Glutamatergic neuron (in vitro differentiated cells): ENCODE results near the gene SOCS2. TPM values are rescaled to one million over a fixed set of nuclear protein-coding genes. Genes with fewer than 3 reads are reported as not detected.

Experiments used
- DNase-seq: peaks from one replicate; pipeline ENCODE4 v3.0.0; 2022
- H3K27ac Mint-ChIP-seq: one replicate; pipeline ENCODE4 v1.8.0; 2020; ENCODE audit warnings: mild to moderate bottlenecking, mixed read lengths, inconsistent platforms; ENCODE audit not compliant: unreplicated experiment
- H3K27me3 Mint-ChIP-seq: one replicate; pipeline ENCODE4 v1.8.0; 2020; ENCODE audit warnings: mild to moderate bottlenecking, moderate library complexity, mixed read lengths, inconsistent platforms; ENCODE audit not compliant: unreplicated experiment
- H3K36me3 Mint-ChIP-seq: one replicate; pipeline ENCODE4 v1.8.0; 2020; ENCODE audit warnings: mild to moderate bottlenecking, mixed read lengths, inconsistent platforms; ENCODE audit not compliant: unreplicated experiment
- H3K4me1 Mint-ChIP-seq: one replicate; pipeline ENCODE4 v1.8.0; 2020; ENCODE audit warnings: mild to moderate bottlenecking, low read depth, mixed read lengths, inconsistent platforms; ENCODE audit not compliant: unreplicated experiment
- H3K4me3 Mint-ChIP-seq: one replicate; pipeline ENCODE4 v1.8.0; 2020; ENCODE audit warnings: mild to moderate bottlenecking, mixed read lengths, inconsistent platforms; ENCODE audit not compliant: unreplicated experiment
- H3K9me3 Mint-ChIP-seq: one replicate; pipeline ENCODE4 v1.8.0; 2020; ENCODE audit warnings: mild to moderate bottlenecking, moderate library complexity, mixed read lengths, inconsistent platforms; ENCODE audit not compliant: unreplicated experiment
- CTCF ChIP-seq: fragments of 200-600 bp; sonication (generic); IDR thresholded peaks from one replicate; pipeline ENCODE4 v1.5.0; 2021; ENCODE audit not compliant: partially characterized antibody, unreplicated experiment
- total RNA-seq: library from RNA; stranded (reverse); fragmentation: NEBNext Ultra II Directional; extraction: Animal tissue kit (Norgen Biotek cat#: 25700); gene quantifications from one replicate; pipeline ENCODE4 v1.2.1, GENCODE V29; 2021; ENCODE audit not compliant: unreplicated experiment

Gene SOCS2
- total RNA-seq, 1 donor from 2014 or later = 36.6 TPM

GRCh38 chr12:93578221-93578620 lies 5.7 kb downstream of the SOCS2 start:
- no peak for DNase-seq
- Mint-ChIP-seq H3K27ac (no peak overlapping the region), H3K4me1 (peaks cover 19% of the 10 kb centered on the region), H3K9me3 (peaks cover 3% of the 10 kb centered on the region), H3K27me3 (peaks cover 9% of the 10 kb centered on the region), H3K4me3 (no peak overlapping the region), H3K36me3 (no peaks in the 10 kb centered on the region)
- TF ChIP-seq CTCF = no peak

GRCh38 chr12:93580682-93581081 lies 8.2 kb downstream of the SOCS2 start:
- DNase-seq = no peak
- no peaks in the 10 kb centered on the region for H3K36me3 Mint-ChIP-seq
- peaks cover 10% of the 10 kb centered on the region for H3K4me1 Mint-ChIP-seq
- H3K9me3 Mint-ChIP-seq = no peaks in the 10 kb centered on the region
- no peak overlapping the region for H3K27ac Mint-ChIP-seq
- H3K4me3 Mint-ChIP-seq = no peak overlapping the region
- TF ChIP-seq CTCF = no peak
- H3K27me3 Mint-ChIP-seq = peaks cover 3% of the 10 kb centered on the region

- Mint-ChIP-seq H3K27ac (no peak overlapping the region), H3K9me3 (no peaks in the 10 kb centered on the region), H3K4me3 (no peak overlapping the region), H3K27me3 (peaks cover 3% of the 10 kb centered on the region), H3K4me1 (peaks cover 10% of the 10 kb centered on the region), H3K36me3 (no peaks in the 10 kb centered on the region)
- no peak for DNase-seq
- no peak for TF ChIP-seq CTCF
These were observed 8.9 kb downstream of the SOCS2 start for GRCh38 chr12:93581370-93581769.

- no peak overlapping the region for H3K27ac Mint-ChIP-seq
- no peaks in the 10 kb centered on the region for H3K9me3 Mint-ChIP-seq
- no peak for DNase-seq
- H3K4me3 Mint-ChIP-seq = no peak overlapping the region
- H3K27me3 Mint-ChIP-seq = peaks cover 3% of the 10 kb centered on the region
- no peak for TF ChIP-seq CTCF
- peaks cover 8% of the 10 kb centered on the region for H3K4me1 Mint-ChIP-seq
- no peaks in the 10 kb centered on the region for H3K36me3 Mint-ChIP-seq
These were observed 9.9 kb downstream of the SOCS2 start for GRCh38 chr12:93582351-93582750.

- H3K27me3 Mint-ChIP-seq = peaks cover 3% of the 10 kb centered on the region
- TF ChIP-seq CTCF = no peak
- H3K27ac Mint-ChIP-seq = no peak overlapping the region
- no peak overlapping the region for H3K4me3 Mint-ChIP-seq
- peaks cover 8% of the 10 kb centered on the region for H3K4me1 Mint-ChIP-seq
- DNase-seq = no peak
- H3K36me3 Mint-ChIP-seq = no peaks in the 10 kb centered on the region
- no peaks in the 10 kb centered on the region for H3K9me3 Mint-ChIP-seq
These were observed 11.3 kb downstream of the SOCS2 start for GRCh38 chr12:93583627-93584392.
